GM18499 (cell line): ENCODE measurements around the gene DHX38.

Source experiments
- ATAC-seq: cut with Tn5 transposase; IDR thresholded peaks from one replicate; pipeline ENCODE4 v1.9.1; 2021; ENCODE audit warnings: moderate number of reproducible peaks; ENCODE audit not compliant: insufficient read depth, unreplicated experiment

The DHX38 gene

GRCh38 chr16:72112906-72113615 is 19.4 kb downstream of the DHX38 start:
- ATAC-seq, result no peak

- no peak for ATAC-seq
These were observed 19.9 kb downstream of the DHX38 start for GRCh38 chr16:72113616-72113945.

- no peak for ATAC-seq
These were observed 26.4 kb downstream of the DHX38 start for GRCh38 chr16:72120026-72120425.

- no peak for ATAC-seq
These were observed 28.7 kb downstream of the DHX38 start for GRCh38 chr16:72122308-72122707.

- no peak for ATAC-seq
These were observed 29.3 kb downstream of the DHX38 start for GRCh38 chr16:72122916-72123315.

- no peak for ATAC-seq
These were observed 29.8 kb downstream of the DHX38 start for GRCh38 chr16:72123426-72123825.

- ATAC-seq, result no peak
These were observed 30.5 kb downstream of the DHX38 start for GRCh38 chr16:72124148-72124547.

- no peak for ATAC-seq
These were observed 31.4 kb downstream of the DHX38 start for GRCh38 chr16:72124761-72125634.

- ATAC-seq, result no peak
These were observed 32.2 kb downstream of the DHX38 start for GRCh38 chr16:72125635-72126428.

GRCh38 chr16:72126429-72126765 is 32.8 kb downstream of the DHX38 start:
- ATAC-seq, result no peak

- ATAC-seq, result no peak
These were observed 35.1 kb downstream of the DHX38 start for GRCh38 chr16:72128701-72129100.

GRCh38 chr16:72129976-72130656 is 36.5 kb downstream of the DHX38 start:
- no peak for ATAC-seq

- no peak for ATAC-seq
These were observed 37.4 kb downstream of the DHX38 start for GRCh38 chr16:72131036-72131435.

- ATAC-seq, result no peak
These were observed 39.1 kb downstream of the DHX38 start for GRCh38 chr16:72132726-72133125.

GRCh38 chr16:72134507-72134906 is 40.9 kb downstream of the DHX38 start:
- no peak for ATAC-seq

GRCh38 chr16:72137380-72138063 is 43.9 kb downstream of the DHX38 start:
- no peak for ATAC-seq

- ATAC-seq, result no peak
These were observed 44.5 kb downstream of the DHX38 start for GRCh38 chr16:72138064-72138572.

- no peak for ATAC-seq
These were observed 46.3 kb downstream of the DHX38 start for GRCh38 chr16:72139908-72140307.

GRCh38 chr16:72142476-72142875 is 48.8 kb downstream of the DHX38 start:
- no peak for ATAC-seq
